Gastroesophageal sphincter (tissue), 3 donors: ENCODE results near the gene DDX20.

Experiments
- EP300 ChIP-seq: sonication (generic); formaldehyde crosslinking; IDR thresholded peaks from one replicate; pipeline ENCODE4 v1.6.1; 2017; ENCODE audit warnings: antibody characterized with exemption, mild to moderate bottlenecking
- POLR2A ChIP-seq, 2 donors: fragments of 450-650 bp; IDR thresholded peaks; one replicate each; pipeline ENCODE4 v1.6.1; 2017; ENCODE audit warnings: antibody characterized with exemption in 2 of 2, mild to moderate bottlenecking in 2 of 2, moderate library complexity in 1 of 2
- POLR2AphosphoS5 ChIP-seq: sonication (generic); formaldehyde crosslinking; IDR thresholded peaks from one replicate; pipeline ENCODE4 v1.6.1; 2017; ENCODE audit warnings: antibody characterized with exemption
- TF ChIP-seq, protein P1 (sequence below), 4 experiments: fragments of 200-600 bp in 2 of 4; fragments of 450-650 bp in 2 of 4; sonication (generic) in 1 of 4; IDR thresholded peaks; one replicate each; pipeline ENCODE4 v1.5.1; 2017 to 2019; ENCODE audit warnings: antibody characterized with exemption in 4 of 4, mild to moderate bottlenecking in 2 of 4, moderate library complexity in 2 of 4

DNA sequence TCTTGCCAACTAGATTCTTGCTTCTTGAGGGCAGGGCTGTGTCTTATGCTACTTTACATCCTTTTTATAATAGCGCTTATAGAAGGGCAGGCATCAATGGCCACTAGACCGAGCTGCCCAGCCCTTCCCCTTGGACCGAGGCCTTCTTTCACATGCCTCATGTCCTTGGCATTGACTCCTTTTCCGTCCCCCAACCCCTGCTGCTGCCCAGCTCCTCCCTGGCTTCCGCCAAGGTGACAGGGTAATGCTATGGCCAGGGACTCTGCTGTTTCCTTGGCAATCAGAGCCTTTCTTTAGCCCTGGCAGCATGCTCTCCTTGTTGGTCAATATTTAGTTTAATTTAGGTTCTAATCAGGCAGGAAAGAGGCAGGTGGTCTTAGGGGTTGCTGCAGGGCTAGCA lies 48.2 kb downstream of the DDX20 start:
- TF ChIP-seq POLR2AphosphoS5: no peak
- no peak for TF ChIP-seq POLR2A (IDR thresholded peaks at IDR 0.05)
- TF ChIP-seq, protein P1, sequence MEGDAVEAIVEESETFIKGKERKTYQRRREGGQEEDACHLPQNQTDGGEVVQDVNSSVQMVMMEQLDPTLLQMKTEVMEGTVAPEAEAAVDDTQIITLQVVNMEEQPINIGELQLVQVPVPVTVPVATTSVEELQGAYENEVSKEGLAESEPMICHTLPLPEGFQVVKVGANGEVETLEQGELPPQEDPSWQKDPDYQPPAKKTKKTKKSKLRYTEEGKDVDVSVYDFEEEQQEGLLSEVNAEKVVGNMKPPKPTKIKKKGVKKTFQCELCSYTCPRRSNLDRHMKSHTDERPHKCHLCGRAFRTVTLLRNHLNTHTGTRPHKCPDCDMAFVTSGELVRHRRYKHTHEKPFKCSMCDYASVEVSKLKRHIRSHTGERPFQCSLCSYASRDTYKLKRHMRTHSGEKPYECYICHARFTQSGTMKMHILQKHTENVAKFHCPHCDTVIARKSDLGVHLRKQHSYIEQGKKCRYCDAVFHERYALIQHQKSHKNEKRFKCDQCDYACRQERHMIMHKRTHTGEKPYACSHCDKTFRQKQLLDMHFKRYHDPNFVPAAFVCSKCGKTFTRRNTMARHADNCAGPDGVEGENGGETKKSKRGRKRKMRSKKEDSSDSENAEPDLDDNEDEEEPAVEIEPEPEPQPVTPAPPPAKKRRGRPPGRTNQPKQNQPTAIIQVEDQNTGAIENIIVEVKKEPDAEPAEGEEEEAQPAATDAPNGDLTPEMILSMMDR (IDR thresholded peaks at IDR 0.05): no peak
- no peak for TF ChIP-seq EP300
